ENCODE measurements around the gene AOPEP.

Gene AOPEP

GRCh38 chr9:94729199-94729598 is 2.7 kb downstream of the AOPEP start:
- H3K27me3 ChIP-seq (ENCODE audit: control insufficient read depth, insufficient read depth, low read length) = no peaks in the 10 kb centered on the region
- H3K4me3 ChIP-seq (ENCODE audit: low read depth, low read length) = no peak overlapping the region
- no peaks in the 10 kb centered on the region for H3K79me2 ChIP-seq
- TF ChIP-seq, protein P1, sequence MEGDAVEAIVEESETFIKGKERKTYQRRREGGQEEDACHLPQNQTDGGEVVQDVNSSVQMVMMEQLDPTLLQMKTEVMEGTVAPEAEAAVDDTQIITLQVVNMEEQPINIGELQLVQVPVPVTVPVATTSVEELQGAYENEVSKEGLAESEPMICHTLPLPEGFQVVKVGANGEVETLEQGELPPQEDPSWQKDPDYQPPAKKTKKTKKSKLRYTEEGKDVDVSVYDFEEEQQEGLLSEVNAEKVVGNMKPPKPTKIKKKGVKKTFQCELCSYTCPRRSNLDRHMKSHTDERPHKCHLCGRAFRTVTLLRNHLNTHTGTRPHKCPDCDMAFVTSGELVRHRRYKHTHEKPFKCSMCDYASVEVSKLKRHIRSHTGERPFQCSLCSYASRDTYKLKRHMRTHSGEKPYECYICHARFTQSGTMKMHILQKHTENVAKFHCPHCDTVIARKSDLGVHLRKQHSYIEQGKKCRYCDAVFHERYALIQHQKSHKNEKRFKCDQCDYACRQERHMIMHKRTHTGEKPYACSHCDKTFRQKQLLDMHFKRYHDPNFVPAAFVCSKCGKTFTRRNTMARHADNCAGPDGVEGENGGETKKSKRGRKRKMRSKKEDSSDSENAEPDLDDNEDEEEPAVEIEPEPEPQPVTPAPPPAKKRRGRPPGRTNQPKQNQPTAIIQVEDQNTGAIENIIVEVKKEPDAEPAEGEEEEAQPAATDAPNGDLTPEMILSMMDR (IDR thresholded peaks at IDR 0.05) = no peak
- no peak overlapping the region for H3K27ac ChIP-seq
- H2AFZ ChIP-seq = no peak overlapping the region
- no peaks in the 10 kb centered on the region for H3K36me3 ChIP-seq (ENCODE audit: control insufficient read depth, insufficient read depth, low read length)
- no peak overlapping the region for H3K9ac ChIP-seq
- no peaks in the 10 kb centered on the region for H3K9me3 ChIP-seq (ENCODE audit: control insufficient read depth, low read length)
- no peaks in the 10 kb centered on the region for H3K4me1 ChIP-seq
- no peak overlapping the region for H3K4me2 ChIP-seq (ENCODE audit: low read length)

- no peaks in the 10 kb centered on the region for H3K4me1 ChIP-seq
- H3K9ac ChIP-seq = no peak overlapping the region
- no peaks in the 10 kb centered on the region for H3K9me3 ChIP-seq (ENCODE audit: control insufficient read depth, low read length)
- H3K27me3 ChIP-seq (ENCODE audit: control insufficient read depth, insufficient read depth, low read length) = no peaks in the 10 kb centered on the region
- H3K27ac ChIP-seq = no peak overlapping the region
- TF ChIP-seq, protein P1 (IDR thresholded peaks at IDR 0.05) = no peak
- H3K79me2 ChIP-seq = peaks cover 3% of the 10 kb centered on the region
- H3K36me3 ChIP-seq (ENCODE audit: control insufficient read depth, insufficient read depth, low read length) = no peaks in the 10 kb centered on the region
- no peak overlapping the region for H3K4me2 ChIP-seq (ENCODE audit: low read length)
- H3K4me3 ChIP-seq (ENCODE audit: low read depth, low read length) = no peak overlapping the region
- no peak overlapping the region for H2AFZ ChIP-seq
These were observed 7.7 kb downstream of the AOPEP start for GRCh38 chr9:94734054-94734754.

DNA sequence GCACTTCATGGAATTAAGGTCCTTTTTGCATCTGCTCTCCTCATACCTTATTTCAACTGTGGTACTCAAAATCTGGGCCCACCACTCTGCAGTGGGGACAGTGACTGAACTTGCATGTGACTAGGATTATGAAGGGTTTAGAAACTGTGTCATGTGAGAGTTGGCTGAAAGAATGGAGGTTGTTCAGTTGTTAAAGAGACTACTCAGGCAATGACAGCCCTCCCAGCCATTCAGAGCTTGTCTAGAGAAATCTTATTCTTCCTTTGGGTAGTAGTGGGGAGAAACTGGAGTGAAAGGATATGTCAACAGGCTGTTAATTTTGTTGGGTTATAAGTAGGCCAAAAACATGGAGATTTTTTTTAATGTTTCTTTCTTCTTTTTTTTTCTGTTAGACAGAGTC is 10.3 kb downstream of the AOPEP start:
- TF ChIP-seq, protein P1 (IDR thresholded peaks at IDR 0.05) = no peak
- no peaks in the 10 kb centered on the region for H3K36me3 ChIP-seq (ENCODE audit: control insufficient read depth, insufficient read depth, low read length)
- H3K79me2 ChIP-seq = peaks cover 3% of the 10 kb centered on the region
- H2AFZ ChIP-seq = no peak overlapping the region
- no peak overlapping the region for H3K4me2 ChIP-seq (ENCODE audit: low read length)
- H3K9me3 ChIP-seq (ENCODE audit: control insufficient read depth, low read length) = no peaks in the 10 kb centered on the region
- no peak overlapping the region for H3K9ac ChIP-seq
- no peak overlapping the region for H3K4me3 ChIP-seq (ENCODE audit: low read depth, low read length)
- H3K27me3 ChIP-seq (ENCODE audit: control insufficient read depth, insufficient read depth, low read length) = no peaks in the 10 kb centered on the region
- H3K27ac ChIP-seq = no peak overlapping the region
- H3K4me1 ChIP-seq = no peaks in the 10 kb centered on the region

DNA sequence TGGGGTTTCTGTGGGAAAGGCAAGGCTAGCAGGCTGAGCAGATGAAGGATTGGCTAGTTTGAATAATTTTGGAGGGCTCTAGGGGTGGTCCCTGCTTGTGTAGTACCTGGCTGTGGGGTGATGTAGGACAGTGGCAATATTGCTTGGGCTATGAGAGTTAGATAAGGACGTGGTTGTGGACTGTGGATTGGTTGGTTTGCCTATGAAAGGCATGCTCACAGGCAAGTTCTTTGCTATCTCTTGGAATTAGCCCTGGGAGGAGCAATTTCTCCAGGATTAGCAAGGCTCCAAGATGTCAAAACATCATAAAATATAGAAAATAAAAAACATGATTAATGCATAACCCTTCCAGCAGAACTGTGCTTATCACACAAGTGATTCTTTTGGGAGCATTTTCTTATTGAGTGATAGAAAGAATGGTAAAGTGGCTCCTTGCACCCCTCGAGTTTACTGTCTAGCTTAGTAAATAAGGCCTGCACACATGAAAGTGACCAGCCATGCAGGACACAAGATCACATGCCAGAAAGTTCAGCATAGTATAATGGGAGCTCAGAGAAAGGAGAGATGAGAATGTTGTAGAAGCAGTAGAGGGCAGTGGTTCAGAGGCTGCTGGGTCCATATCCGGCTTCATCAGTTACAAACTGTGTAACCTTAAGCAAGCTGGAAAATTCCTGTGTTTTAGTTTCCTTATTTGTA is 13.8 kb downstream of the AOPEP start:
- Histone ChIP-seq H3K27me3 (ENCODE audit: control insufficient read depth, insufficient read depth, low read length) (no peaks in the 10 kb centered on the region), H3K9ac (no peak overlapping the region), H2AFZ (no peak overlapping the region), H3K4me1 (peaks cover 3% of the 10 kb centered on the region), H3K9me3 (ENCODE audit: control insufficient read depth, low read length) (no peaks in the 10 kb centered on the region), H3K36me3 (ENCODE audit: control insufficient read depth, insufficient read depth, low read length) (no peaks in the 10 kb centered on the region), H3K4me3 (ENCODE audit: low read depth, low read length) (no peak overlapping the region), H3K27ac (no peak overlapping the region), H3K4me2 (ENCODE audit: low read length) (no peak overlapping the region), H3K79me2 (peaks cover 3% of the 10 kb centered on the region)
- TF ChIP-seq, protein P1 (IDR thresholded peaks at IDR 0.05) = no peak
